GM19324 (cell line): ENCODE results near the gene DNAAF6.
"Not testable (repeated sequence)": the region's sequence is repeated elsewhere in the genome, so short reads cannot be mapped to it uniquely, and the experiment has no call there.

Experiments used
- ATAC-seq: cut with Tn5 transposase; IDR thresholded peaks from one replicate; pipeline ENCODE4 v1.9.1; 2021; ENCODE audit warnings: mild to moderate bottlenecking, moderate library complexity; ENCODE audit not compliant: unreplicated experiment, low FRiP score

DNAAF6 gene

DNA sequence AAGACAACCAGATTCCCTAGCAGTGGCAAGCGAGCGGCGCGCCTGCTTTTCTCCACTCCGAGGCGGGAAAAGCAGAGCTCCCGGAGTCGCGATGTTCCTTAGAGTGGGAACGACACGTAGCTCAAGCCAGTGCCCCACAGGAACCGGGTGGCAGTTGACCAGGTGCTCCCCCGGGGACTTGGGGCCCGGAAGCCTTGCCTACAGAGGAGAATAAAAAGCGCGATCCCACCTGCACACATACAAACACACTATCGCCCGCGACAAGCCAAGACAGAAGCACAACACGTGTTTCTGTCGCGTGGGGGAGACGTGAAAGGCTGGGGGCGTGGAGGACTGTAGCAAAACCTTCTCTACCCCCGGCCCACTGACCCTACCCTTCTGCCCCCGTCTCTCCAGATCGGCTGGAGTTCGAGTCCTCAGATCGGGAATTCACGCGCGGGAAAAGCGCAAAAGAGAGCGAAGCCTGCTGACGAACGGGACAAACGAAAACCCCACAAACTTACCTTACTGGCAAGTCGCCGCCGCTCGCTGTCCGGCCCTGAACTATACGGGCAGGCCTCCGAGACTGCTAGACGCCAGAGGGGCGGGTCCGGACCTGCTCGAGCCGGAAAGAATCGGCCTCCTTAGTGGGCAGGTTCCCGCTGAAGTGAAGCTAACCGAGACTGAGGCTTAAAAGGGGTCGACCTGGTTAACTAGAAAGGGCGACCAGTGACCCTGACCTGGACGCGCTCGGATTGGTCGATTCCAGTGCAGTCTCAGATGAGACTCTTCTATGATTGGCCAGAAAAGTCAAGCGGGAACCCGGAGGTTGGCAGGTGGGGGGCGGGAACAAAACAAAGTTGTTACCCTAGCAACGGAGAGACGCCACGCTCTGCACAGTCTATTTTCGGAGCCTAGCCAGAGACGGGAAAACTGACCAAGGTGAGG lies at the start of gene DNAAF6, which contains the start of gene NUP62CL:
Gene DNAAF6, plus strand, starts transcription at position 842 of the 927 bp plus-strand sequence. CDS start 6,265 bp downstream, outside the sequence.
Gene NUP62CL, minus strand, starts transcription at position 664 of the 927 bp plus-strand sequence. CDS start 31,287 bp downstream, outside the sequence.
- ATAC-seq, result peak; percentile 65

GRCh38 chrX:107157618-107158017 lies 48.8 kb upstream of the DNAAF6 start:
- not testable (repeated sequence) for ATAC-seq

- ATAC-seq, result no peak
These were observed 39.1 kb upstream of the DNAAF6 start for GRCh38 chrX:107167163-107167921.

DNA sequence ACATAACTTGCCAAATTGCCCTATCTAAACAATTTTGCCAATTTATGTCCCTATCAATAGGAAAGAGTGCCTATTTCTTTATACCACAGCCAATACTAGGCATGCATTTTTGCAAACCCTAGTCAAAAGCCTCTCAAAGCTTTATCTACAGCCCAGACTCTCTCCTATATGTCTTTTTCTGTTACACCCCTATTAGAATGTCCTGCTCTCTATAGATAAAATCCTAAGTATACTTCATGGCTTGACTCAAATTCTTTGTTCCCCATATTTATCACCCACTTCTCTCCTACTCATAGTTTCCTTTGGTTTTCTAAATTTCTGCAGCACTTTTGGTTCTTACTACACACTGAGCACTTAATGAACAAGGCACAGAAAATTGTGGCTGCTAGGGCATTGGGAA lies 38.2 kb upstream of the DNAAF6 start:
- ATAC-seq, result no peak

- ATAC-seq, result no peak
These were observed 37.7 kb upstream of the DNAAF6 start for GRCh38 chrX:107168712-107169111.

DNA sequence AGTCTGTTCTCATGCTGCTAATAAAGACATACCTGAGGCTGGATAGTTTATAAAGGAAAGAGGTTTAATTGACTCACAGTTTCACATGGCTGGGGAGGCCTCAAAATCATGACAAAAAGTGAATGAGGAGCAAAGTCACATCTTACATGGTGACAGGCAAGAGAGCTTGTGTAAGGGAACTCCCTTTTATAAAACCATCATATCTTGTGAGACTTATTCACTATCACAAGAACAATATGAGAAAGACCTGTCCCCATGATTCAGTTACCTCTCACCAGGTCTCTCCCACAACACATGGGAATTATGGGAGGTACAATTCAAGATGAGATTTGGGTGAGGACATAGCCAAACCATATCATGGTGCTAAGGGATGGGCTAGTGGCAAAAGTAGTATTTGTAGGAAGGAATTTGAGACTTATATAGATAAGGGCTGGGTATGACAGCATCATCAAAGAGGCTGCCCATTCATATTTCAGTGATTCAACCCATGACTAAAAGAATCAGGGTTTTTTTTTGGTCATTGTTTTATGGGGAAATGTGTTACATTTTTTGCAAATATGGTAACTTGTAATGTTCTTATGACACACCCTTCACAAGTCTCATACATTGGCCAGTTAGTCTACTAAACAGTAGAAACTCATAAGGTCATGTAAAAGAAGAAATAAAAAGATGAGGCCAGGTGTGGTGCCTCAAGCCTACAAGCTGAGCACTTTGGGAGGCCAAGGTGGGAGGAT lies 34.9 kb upstream of the DNAAF6 start:
- no peak for ATAC-seq

- no peak for ATAC-seq
These were observed 9.1 kb upstream of the DNAAF6 start for GRCh38 chrX:107197319-107197718.

DNA sequence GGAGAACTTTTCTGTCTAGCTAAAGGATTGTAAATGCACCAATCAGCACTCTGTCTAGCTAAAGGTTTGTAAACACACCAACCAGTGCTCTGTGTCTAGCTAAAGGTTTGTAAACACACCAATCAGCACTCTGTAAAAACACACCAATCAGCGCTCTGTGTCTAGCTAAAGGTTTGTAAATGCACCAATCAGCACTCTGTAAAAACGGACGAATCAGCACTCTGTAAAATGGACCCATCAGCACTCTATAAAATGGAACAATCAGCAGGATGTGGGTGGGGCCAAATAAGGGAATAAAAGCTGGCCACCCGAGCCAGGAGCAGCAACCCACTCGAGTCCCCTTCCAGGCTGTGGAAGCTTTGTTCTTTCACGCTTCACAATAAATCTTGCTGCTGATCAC lies 8.3 kb upstream of the DNAAF6 start:
- ATAC-seq, result not testable (repeated sequence)

DNA sequence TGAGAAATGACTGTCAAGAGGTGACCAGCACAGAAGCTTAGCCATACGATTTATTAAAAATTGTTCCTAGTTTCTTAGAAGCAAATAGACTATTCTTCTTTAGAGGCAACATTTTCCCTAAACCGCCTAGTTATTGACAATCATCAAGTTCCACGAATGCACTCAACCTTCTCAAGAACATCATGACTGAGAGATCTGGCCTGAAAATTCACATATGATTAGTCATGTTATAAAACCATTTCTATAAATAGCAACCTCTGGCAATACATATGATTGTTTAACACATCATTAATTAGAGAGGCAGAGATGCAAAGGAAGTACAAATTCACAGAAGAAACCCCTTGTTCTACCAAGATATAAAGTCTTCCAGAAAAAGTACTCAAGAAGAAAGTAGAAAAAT lies 6.9 kb upstream of the DNAAF6 start:
- no peak for ATAC-seq

DNA sequence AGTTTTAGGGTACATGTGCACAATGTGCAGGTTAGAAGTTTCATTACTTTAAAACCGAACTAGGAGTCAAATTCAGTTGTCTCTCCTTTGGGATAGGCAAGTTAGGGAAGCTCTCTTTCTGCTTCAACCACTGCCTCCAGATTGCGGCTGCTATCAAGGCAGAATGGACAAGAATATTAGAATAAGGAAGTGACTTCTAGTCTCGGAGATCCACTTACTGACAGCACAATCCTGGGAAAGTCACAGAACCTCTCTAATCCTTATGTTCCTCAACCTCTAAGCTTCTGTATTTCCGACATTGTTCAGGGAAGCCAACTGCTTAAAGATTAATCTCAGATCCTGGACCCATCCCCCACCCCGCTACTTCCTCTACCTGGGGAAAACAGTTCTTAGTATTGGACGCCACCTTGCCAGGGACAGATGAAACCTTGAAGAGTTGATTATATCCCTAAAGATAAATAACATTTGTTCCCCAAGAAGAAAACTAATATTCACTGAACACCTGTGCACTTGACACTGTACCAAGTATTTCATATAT lies 2.3 kb upstream of the DNAAF6 start:
- no peak for ATAC-seq

- no peak for ATAC-seq
These were observed 270 bp downstream of the DNAAF6 start for GRCh38 chrX:107206697-107207065.

GRCh38 chrX:107207089-107207488 lies 678 bp downstream of the DNAAF6 start:
- ATAC-seq, result no peak

GRCh38 chrX:107207943-107208342 lies 1.5 kb downstream of the DNAAF6 start:
- ATAC-seq, result no peak

GRCh38 chrX:107213477-107213876 lies 7.1 kb downstream of the DNAAF6 start:
- ATAC-seq, result no peak

DNA sequence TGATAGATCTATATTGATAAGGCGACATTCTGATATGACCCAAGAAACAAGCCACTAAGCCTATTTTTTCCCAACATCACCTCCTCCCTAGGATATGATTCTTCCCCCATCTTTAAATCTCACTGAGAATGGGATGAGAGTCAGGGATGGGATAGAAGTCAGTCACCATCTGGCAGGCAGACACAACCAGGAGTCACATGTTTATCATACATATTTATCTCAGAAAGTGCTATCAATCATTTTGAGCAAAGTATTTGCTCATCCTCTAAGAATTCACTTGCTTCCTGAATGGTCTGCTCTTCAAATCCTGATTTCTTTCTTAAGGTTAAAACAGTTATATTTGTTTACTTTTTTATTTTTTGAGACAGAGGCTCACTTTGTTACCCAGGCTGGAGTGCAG lies 20.3 kb downstream of the DNAAF6 start:
- no peak for ATAC-seq

DNA sequence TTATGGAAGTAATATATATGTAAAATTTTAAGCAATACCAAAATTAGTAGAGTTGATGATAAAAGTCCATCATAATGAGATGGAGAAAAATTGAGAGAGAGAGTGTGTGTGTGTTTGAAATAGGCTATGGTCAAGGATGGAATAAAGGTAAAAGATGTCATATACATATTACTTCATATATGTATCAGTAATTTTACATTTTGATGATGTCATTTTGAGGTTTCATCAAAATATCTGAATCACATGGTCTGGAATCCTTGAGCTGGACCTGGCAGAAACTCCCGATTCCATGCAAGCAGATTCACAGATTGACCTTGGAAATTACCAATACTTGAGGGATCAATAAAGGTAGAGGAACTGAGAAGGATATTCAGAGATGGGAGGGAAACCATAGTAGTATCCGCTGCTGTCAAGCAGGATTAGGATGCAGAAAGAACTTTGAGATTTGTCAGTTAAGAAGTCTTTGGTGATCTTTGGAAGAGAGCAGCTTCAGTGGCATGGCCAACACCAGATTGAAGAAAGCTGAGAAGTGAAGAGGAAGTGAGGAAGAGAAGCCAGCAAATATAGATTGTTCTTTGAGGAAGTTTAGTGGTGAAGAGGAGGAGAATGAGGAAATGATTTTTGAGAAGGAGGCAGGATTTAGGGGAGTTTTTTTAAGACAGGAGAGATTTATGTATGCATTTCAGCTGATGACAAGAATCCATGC lies 21.5 kb downstream of the DNAAF6 start:
- ATAC-seq, result no peak

DNA sequence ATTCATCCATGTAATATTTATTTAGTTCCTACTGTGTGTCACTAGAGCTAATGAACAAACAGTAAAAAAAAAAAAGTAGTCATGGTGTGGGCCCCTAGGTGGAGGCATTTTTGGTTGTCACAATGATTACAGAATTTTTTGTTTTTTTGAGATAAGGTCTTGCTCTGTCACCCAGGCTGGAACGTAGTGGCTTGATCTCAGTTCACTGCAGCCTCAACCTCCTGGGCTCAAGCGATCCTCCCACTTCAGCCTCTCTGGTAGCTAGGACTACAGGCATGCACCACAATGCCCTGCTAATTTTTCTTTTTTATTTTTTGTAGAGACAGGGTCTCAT lies 22.0 kb downstream of the DNAAF6 start:
- no peak for ATAC-seq

GRCh38 chrX:107272431-107272921 lies 66.1 kb downstream of the DNAAF6 start:
- ATAC-seq, result no peak

- no peak for ATAC-seq
These were observed 67.4 kb downstream of the DNAAF6 start for GRCh38 chrX:107273795-107274194.

GRCh38 chrX:107288676-107289075 lies 82.3 kb downstream of the DNAAF6 start:
- ATAC-seq, result no peak
